Measurements from ENCODE around the gene PLA2G12B. TPM values are rescaled to one million over a fixed set of nuclear protein-coding genes. Genes with fewer than 3 reads are reported as not detected.

Gene PLA2G12B
- total RNA-seq, 3 donors from 2014 or later: 10.7 to 16.9 (median 13.9) TPM

DNA sequence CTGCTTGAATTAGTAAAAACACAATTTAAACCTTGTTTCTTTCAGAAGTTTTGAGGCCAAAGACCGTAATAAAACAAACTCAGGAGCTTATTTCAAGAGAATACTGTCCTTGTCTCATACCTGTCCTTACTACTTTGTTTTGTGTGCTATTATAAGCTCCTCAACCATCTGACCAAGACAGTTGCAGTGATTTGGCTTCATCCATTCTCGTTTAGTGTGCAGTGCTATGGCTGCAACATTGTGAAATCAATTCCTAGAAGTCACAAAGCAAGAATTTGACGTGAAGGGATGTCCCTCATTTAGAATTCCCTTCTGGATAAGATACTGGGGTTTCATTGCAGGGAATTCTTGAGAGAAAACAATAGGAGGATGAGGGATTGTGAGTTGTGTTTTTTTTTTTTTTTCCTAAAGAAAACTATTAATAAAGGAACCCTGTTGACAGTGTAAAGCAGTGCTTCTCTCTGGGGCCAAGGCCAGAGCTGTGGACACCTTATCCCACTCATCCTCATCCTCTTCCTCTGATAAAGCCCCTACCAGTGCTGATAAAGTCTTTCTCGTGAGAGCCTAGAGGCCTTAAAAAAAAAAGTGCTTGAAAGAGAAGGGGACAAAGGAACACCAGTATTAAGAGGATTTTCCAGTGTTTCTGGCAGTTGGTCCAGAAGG, 61.3 kb downstream of the PLA2G12B start, which contains the start of gene OIT3:
OIT3 (plus strand) TSS at position 604 of the 663 bp plus-strand sequence. CDS start 60 bp downstream, outside the sequence.
- Histone ChIP-seq H3K4me3 (no peak within 1 kb of the TSS), H3K9me3 (no peaks in the 10 kb centered on the region), H3K36me3 (ENCODE audit: low read depth) (no peaks in the 10 kb centered on the region), H3K4me1 (ENCODE audit: low read depth) (no peaks in the 10 kb centered on the region)
- TF ChIP-seq, protein P1, sequence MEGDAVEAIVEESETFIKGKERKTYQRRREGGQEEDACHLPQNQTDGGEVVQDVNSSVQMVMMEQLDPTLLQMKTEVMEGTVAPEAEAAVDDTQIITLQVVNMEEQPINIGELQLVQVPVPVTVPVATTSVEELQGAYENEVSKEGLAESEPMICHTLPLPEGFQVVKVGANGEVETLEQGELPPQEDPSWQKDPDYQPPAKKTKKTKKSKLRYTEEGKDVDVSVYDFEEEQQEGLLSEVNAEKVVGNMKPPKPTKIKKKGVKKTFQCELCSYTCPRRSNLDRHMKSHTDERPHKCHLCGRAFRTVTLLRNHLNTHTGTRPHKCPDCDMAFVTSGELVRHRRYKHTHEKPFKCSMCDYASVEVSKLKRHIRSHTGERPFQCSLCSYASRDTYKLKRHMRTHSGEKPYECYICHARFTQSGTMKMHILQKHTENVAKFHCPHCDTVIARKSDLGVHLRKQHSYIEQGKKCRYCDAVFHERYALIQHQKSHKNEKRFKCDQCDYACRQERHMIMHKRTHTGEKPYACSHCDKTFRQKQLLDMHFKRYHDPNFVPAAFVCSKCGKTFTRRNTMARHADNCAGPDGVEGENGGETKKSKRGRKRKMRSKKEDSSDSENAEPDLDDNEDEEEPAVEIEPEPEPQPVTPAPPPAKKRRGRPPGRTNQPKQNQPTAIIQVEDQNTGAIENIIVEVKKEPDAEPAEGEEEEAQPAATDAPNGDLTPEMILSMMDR (IDR thresholded peaks at IDR 0.05): no peak
- DNase-seq: no peak
- no peak for ATAC-seq
- intact Hi-C loops (cut with DNase I, micrococcal nuclease): no loop called here

DNA sequence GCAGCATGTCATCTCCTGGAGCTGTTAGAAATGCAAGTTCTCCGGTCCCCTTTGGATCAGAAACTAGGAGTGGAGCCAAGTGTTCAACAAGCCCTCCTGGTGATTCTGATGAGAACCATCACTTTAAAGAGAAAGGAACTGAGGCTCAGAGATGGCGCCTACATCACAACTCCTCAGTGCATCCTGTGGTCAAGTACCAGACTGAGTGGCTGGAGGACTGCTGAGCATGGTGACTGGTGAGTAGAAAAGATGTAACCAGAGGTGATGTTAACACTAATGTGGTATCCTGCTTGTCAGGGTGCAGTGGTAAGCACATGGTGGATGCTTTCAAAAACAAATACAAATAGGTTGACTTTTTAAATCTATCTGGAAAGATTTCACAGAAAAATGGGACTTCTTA, 64.5 kb downstream of the PLA2G12B start:
- no peaks in the 10 kb centered on the region for H3K9me3 ChIP-seq
- no peak for DNase-seq
- TF ChIP-seq, protein P1 (IDR thresholded peaks at IDR 0.05): no peak
- no peaks in the 10 kb centered on the region for H3K36me3 ChIP-seq (ENCODE audit: low read depth)
- ATAC-seq: no peak
- intact Hi-C loops (cut with DNase I, micrococcal nuclease): no loop called here
- no peaks in the 10 kb centered on the region for H3K4me1 ChIP-seq (ENCODE audit: low read depth)
- H3K4me3 ChIP-seq: no peak overlapping the region

DNA sequence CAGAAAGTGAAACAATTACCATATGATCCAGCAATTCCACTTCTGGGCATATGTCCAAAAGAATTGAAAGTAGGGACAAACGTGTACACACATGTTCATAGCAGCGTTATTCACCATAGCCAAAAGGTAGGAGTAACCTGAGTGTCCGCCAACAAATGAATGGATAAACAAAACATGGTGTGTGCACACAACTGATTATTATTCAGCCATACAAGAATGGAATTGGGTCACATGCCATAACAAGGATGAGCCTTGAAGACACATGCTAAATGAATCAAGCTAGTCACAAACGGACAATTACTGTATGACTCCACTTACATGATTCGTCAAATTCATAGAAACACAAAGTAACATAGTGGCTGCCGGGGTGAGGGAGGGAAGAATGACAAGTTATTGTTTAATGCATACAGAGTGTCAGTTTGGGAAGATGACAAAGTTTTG, 65.2 kb downstream of the PLA2G12B start:
- no peak for ATAC-seq

DNA sequence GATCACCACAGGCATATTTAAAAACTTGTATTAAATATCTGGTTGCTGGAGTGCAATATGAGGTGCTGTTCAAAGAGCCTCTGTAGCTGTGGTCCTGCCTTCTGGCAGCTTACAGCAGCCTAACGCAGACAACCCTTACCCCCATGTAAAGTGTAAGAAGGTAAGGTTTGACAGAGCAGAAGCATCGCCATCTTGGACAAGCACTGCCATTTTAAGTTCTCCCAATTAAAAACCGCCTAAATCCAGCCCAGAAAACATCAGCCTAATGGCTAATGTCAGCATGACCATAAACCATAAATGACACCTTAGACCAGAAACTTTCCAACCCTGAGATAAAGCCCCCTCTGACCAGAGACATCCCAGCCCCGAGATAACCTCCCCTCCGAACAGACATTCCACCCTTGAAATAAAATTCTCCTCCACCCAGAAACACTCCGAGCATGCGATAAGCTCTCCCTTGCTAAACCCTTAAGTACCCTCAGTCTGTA, 66.4 kb downstream of the PLA2G12B start:
- TF ChIP-seq, protein P1 (IDR thresholded peaks at IDR 0.05): no peak
- Histone ChIP-seq H3K9me3 (no peaks in the 10 kb centered on the region), H3K4me3 (no peak overlapping the region), H3K36me3 (ENCODE audit: low read depth) (no peaks in the 10 kb centered on the region), H3K4me1 (ENCODE audit: low read depth) (no peaks in the 10 kb centered on the region)
- ATAC-seq (no peak), DNase-seq (no peak)
- intact Hi-C loops (cut with DNase I, micrococcal nuclease): no loop called here

More for the DNA sequence above, 65.2 kb downstream of the PLA2G12B start:
- intact Hi-C loops (cut with DNase I, micrococcal nuclease): no loop called here
- no peaks in the 10 kb centered on the region for H3K36me3 ChIP-seq (ENCODE audit: low read depth)
- DNase-seq: no peak
- TF ChIP-seq, protein P1 (IDR thresholded peaks at IDR 0.05): no peak
- no peaks in the 10 kb centered on the region for H3K4me1 ChIP-seq (ENCODE audit: low read depth)
- no peaks in the 10 kb centered on the region for H3K9me3 ChIP-seq
- no peak overlapping the region for H3K4me3 ChIP-seq

DNA sequence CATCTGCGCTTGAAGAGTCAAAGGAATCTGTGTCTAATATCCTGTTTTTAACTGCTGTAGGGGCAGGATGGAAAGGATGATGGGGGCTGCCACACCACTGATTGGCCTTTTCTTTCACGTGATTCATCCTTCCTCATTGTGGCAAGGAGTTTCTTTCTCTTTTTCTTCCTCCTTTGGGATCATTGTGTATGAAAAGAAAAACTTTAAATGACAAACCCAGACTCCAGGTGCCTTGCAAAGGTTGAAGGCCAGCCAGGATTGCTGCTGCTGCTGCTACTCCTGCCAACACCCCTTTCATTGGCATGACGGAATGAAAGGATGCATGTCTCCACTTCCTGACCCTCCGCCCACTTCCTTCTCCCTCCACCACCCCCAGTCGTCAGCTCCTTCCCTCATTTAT, 67.6 kb downstream of the PLA2G12B start:
- no peak for DNase-seq

More for the DNA sequence above, 67.6 kb downstream of the PLA2G12B start:
- TF ChIP-seq, protein P1 (IDR thresholded peaks at IDR 0.05): no peak
- Histone ChIP-seq H3K9me3 (no peaks in the 10 kb centered on the region), H3K36me3 (ENCODE audit: low read depth) (no peaks in the 10 kb centered on the region), H3K4me3 (no peak overlapping the region), H3K4me1 (ENCODE audit: low read depth) (no peaks in the 10 kb centered on the region)
- intact Hi-C loops (cut with DNase I, micrococcal nuclease): no loop called here
- ATAC-seq: no peak
